Pericardium fibroblast (primary cell): ENCODE data around the gene MBLAC1. TPM values are rescaled to one million over a fixed set of nuclear protein-coding genes. Genes with fewer than 3 reads are reported as not detected.

ENCODE experiments used
- total RNA-seq: library from RNA; depleted of rRNA; stranded (reverse); fragments of >200 nt; gene quantifications from 2 replicates; pipeline ENCODE4 v1.2.3, GENCODE V29; 2015

Gene MBLAC1, protein sequence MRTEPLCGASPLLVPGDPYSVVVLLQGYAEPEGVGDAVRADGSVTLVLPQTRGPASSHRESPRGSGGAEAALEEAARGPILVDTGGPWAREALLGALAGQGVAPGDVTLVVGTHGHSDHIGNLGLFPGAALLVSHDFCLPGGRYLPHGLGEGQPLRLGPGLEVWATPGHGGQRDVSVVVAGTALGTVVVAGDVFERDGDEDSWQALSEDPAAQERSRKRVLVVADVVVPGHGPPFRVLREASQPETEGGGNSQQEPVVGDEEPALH
- total RNA-seq: 3.1 and 3.2 TPM in 2 replicates

GRCh38 chr7:100126931-100127865 lies at the start of gene MBLAC1:
MBLAC1 (plus strand) TSS chr7:100126967; CDS start chr7:100127396, 429 bp downstream.

DNA sequence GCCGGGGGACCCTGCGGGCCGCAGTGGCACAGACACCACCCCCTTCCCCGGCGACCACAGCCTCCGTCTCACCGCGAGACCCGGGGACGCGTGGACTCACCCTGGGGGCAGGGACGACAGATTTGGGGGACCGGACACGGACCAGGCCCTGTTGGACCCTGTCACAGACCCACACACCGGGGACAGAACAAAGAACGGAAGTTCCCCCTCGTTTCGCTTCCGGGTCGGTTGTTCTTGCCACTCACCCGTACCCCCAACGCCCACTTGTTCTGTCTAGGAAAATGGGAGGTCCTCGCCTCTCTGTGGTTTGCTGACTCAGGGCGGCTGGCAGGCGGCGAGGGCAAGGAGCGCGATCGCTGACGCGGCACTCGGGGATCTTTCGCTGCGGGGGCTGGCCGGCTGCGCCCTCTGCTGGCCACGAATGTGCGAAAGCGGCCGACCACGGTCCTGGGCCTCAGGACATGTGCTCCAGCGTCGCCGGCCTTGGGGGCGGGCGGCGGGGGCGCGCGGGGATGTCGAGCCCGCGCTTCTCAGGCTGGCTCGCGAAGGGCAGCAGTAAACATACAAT lies 45.1 kb upstream of the MBLAC1 start, which contains the start of gene ZNF3:
Gene ZNF3, minus strand, starts transcription at position 189 of the 568 bp plus-strand sequence. CDS start 4,366 bp downstream, outside the sequence.

GRCh38 chr7:100088621-100089457 lies 37.9 kb upstream of the MBLAC1 start, which contains the start of gene COPS6:
COPS6 (plus strand) TSS chr7:100088969; CDS start chr7:100088991, 22 bp downstream.

DNA sequence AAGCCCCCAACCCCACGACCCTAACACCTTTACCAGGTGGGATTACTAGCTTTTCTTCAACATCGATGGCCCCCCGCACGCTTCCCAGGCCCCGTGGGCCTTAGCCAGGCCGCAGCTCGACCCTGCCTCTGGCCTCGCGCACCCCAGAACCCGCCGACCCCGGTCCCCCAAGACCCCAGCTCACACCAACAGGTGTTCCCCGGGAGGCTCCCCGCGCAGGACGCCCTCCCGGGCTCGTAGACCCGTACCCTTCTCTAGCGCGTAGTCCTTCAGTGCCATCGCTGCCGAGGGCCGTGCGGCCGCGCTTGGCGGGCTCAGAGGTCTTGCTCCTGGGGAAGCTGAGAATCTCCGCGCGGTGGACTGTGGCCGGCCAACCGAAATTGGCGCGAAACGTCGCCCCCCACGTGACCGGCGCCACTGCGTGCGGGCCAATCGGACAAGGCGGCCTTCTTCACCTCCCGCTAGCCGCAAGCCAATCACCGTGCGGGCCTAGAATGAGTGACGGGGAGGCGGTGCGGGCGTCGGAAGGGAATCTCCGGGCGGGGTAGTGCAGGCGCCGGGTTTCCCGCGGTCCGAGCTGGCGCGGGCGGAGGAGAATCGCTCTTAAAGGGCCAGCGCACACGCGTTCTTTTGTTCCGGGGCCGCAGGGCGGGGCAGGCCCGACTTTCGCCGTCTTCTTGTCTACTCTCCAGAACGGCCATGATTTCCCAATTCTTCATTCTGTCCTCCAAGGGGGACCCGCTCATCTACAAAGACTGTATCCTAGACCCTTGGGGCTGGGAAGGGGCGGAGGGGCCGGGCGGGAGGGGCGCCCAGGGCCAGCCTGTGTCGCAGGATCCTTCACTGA lies 25.5 kb upstream of the MBLAC1 start, which contains the start of the genes AP4M1 and MCM7:
Gene AP4M1, plus strand, starts transcription at position 628 of the 847 bp plus-strand sequence. Its CDS starts 72 bp downstream, at position 700.
Gene MCM7, minus strand, starts transcription at position 382 of the 847 bp plus-strand sequence. Its CDS starts 103 bp downstream, at position 279.

GRCh38 chr7:100119072-100119969 lies 7.4 kb upstream of the MBLAC1 start, which contains the start of the genes CNPY4 and TAF6:
CNPY4 (plus strand) TSS chr7:100119634; CDS start chr7:100119745, 111 bp downstream.
TAF6 (minus strand) TSS chr7:100119358; CDS start chr7:100114209, 5,149 bp downstream.

DNA sequence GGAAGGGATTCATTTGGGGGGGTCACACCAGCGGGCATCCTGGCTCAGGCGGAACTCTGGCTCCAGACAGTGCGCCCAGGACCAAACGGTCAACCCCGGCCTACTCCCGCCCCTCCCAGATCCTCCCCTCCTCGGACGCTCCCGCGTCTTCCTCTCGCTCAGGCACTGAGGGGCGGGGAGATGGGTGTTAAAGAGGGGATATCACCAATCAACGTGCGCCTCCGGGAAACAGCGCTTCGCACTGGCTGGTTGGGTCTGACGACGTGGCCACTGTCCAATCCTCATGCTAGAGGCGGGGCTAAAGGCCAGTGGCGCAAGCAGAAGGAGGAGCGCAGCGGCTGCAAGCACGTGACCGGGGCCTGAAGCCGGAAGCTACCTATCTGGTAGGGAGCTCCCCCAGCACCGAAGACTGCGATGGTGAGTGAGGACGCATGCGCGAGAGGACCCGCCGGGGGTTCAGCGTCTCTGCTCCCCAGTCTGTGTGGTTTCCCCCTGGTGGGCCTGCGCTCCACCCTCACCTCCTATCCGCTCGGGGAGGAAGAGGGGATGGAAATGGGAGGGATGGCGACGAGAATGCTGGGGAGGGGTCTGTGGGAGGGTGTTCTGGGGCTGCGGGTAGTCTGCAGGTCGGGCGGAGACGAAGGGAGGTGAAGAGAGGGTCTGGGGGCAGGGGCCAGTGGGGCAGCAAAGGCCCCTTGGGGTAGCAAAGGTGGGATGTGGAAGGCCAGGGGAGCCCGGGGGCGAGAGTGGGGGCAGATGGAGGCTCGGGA lies 22.0 kb downstream of the MBLAC1 start, which contains the start of gene LAMTOR4:
Gene LAMTOR4, plus strand, starts transcription at position 360 of the 770 bp plus-strand sequence. Its CDS starts 55 bp downstream, at position 415.

DNA sequence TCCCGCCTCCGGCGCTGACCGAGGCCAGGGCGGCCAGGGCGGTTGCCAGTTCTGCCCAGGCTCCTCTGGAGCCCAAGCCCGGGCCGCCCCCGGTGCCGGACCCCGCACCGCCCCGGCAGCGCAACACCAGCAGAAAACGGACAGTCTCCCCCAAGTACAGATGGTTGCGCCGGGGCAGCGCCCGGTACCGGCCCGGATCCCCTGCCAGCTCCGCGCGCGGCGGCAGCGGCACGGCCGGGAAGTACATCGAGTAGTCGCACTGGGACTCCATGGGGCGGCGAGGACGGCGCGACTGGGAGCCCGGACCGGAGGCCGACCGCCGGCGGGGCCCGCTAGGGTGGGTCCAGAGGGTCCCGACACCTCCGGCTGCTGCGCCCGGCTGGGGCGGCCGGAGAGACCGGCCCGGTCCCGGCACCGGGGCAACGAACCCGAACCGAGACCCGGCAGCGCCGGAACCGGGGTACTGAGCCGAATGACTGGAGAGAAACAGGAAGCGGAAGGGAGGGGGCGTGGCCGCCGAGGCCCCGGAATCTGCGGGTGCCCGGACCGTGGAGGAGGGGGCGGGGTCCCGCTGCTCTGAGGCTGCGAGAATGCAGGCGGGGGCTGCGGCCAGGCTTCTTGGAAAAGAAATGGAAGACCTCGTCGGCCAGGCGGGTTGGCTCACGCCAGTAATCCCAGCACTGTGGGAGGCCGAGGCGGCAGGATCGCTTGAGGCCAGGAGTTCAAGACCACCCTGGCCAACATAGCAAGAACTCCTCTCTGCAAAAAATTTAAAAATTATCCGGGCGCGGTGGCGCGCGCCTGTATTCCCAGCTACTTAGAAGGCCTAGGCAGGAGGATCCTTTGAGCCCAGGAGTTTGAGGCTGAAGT lies 31.7 kb downstream of the MBLAC1 start, which contains the start of gene TRAPPC14:
Gene TRAPPC14, minus strand, starts transcription at position 495 of the 870 bp plus-strand sequence. Its CDS starts 224 bp downstream, at position 271.

GRCh38 chr7:100177045-100178001 lies 50.6 kb downstream of the MBLAC1 start, which contains the start of the genes GPC2 and STAG3:
GPC2 (minus strand) TSS chr7:100177381; CDS start chr7:100177199, 182 bp downstream.
STAG3 (plus strand) TSS chr7:100177918; CDS start chr7:100180557, 2,639 bp downstream.

Other genes starting within 250 kb of the MBLAC1 start
- not detected in 2 replicates for gene OR2AE1, start 249.9 kb upstream of the MBLAC1 start, total RNA-seq
- gene TRIM4, start 207.4 kb upstream of the MBLAC1 start, total RNA-seq: 30.2 and 40.9 TPM in 2 replicates
- gene GJC3, start 197.3 kb upstream of the MBLAC1 start, total RNA-seq: not detected in 2 replicates
- gene AZGP1, start 150.9 kb upstream of the MBLAC1 start, total RNA-seq: 0.09 and 4.1 TPM in 2 replicates
- gene ZKSCAN1, start 111.4 kb upstream of the MBLAC1 start, total RNA-seq: 16.1 and 22.1 TPM in 2 replicates
- gene ZSCAN21, start 77.2 kb upstream of the MBLAC1 start, total RNA-seq: 11.3 and 19.2 TPM in 2 replicates
- gene ZNF3, start 45.2 kb upstream of the MBLAC1 start, total RNA-seq: 12.5 and 12.9 TPM in 2 replicates
- 55.5 and 58.3 TPM in 2 replicates for gene COPS6, start 38.0 kb upstream of the MBLAC1 start, total RNA-seq
- gene MCM7, start 25.6 kb upstream of the MBLAC1 start, total RNA-seq: 14.5 and 19.7 TPM in 2 replicates
- 17.5 and 18.7 TPM in 2 replicates for gene AP4M1, start 25.3 kb upstream of the MBLAC1 start, total RNA-seq
- gene TAF6, start 7.6 kb upstream of the MBLAC1 start, total RNA-seq: 40.3 and 63.7 TPM in 2 replicates
- 25.0 and 28.7 TPM in 2 replicates for gene CNPY4, start 7.3 kb upstream of the MBLAC1 start, total RNA-seq
- 143 and 196 TPM in 2 replicates for gene LAMTOR4, start 22.0 kb downstream of the MBLAC1 start, total RNA-seq
- 4.2 and 10.3 TPM in 2 replicates for gene TRAPPC14, start 31.8 kb downstream of the MBLAC1 start, total RNA-seq
- gene GAL3ST4, start 41.6 kb downstream of the MBLAC1 start, total RNA-seq: 2.0 and 4.5 TPM in 2 replicates
- 0.23 and 5.0 TPM in 2 replicates for gene GPC2, start 50.4 kb downstream of the MBLAC1 start, total RNA-seq
- gene STAG3, start 51.0 kb downstream of the MBLAC1 start, total RNA-seq: 0.17 and 0.23 TPM in 2 replicates
- not detected in 2 replicates for gene PVRIG, start 93.0 kb downstream of the MBLAC1 start, total RNA-seq
- gene SPDYE3, start 180.7 kb downstream of the MBLAC1 start, total RNA-seq: not detected in 2 replicates
- gene PILRB, start 231.2 kb downstream of the MBLAC1 start, total RNA-seq: 6.8 and 12.7 TPM in 2 replicates
- gene PILRA, start 246.5 kb downstream of the MBLAC1 start, total RNA-seq: 2.2 and 5.6 TPM in 2 replicates